HG03575 (cell line): ENCODE results near the gene CCS.
"Not testable (repeated sequence)": the region's sequence is repeated elsewhere in the genome, so short reads cannot be mapped to it uniquely, and the experiment has no call there.

Experiments used
- ATAC-seq: cut with Tn5 transposase; IDR thresholded peaks from one replicate; pipeline ENCODE4 v1.9.1; 2021; ENCODE audit not compliant: unreplicated experiment, insufficient number of reproducible peaks, low FRiP score; ENCODE audit errors: extremely low read depth

The CCS gene

DNA sequence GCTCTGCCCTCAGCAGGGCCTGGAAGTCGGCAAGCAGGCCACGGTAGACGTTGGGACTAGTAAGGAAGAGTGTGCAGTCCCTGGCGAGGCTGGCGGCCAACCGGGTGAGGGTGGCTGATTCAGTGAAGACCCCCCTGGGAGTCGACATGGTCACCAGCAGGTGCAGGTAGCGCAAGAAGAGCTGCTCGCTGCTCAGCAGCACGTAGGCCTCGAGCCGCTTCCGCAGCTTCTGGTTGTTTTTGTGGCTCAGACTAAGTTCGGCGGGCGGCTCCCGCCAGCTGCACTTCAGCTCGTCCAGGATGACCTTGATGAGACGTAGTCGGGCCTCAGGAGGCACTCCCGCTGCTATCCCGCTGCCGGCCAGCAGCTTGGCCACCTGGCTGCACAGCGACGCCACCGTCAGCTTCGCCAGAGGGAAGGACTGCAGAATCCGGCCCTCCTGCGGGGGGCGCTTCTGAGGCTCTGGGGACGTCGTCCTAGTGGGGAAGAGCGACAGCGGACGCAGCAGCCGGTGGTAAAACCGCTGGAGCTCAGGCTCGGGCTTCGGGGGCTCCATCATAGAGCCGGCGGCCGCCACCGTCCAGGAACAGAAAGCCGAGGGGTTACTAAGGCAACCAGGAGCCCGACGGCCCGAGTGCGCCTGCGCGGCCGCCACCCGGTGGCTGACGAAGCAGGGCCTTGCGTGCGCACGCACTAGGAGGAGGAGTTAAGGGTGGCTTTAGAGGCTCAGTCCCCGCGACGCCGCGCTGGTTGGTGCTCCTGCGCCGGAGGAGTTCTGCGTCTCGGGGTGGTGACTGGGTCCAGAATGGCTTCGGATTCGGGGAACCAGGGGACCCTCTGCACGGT is at the start of gene CCS, which contains the start of gene CCDC87:
TSS of gene CCS (plus strand) at position 729 of the 846 bp plus-strand sequence. CDS start at position 806, 77 bp downstream.
TSS of gene CCDC87 (minus strand) at position 607 of the 846 bp plus-strand sequence. CDS start at position 559, 48 bp downstream.
- no peak for ATAC-seq

DNA sequence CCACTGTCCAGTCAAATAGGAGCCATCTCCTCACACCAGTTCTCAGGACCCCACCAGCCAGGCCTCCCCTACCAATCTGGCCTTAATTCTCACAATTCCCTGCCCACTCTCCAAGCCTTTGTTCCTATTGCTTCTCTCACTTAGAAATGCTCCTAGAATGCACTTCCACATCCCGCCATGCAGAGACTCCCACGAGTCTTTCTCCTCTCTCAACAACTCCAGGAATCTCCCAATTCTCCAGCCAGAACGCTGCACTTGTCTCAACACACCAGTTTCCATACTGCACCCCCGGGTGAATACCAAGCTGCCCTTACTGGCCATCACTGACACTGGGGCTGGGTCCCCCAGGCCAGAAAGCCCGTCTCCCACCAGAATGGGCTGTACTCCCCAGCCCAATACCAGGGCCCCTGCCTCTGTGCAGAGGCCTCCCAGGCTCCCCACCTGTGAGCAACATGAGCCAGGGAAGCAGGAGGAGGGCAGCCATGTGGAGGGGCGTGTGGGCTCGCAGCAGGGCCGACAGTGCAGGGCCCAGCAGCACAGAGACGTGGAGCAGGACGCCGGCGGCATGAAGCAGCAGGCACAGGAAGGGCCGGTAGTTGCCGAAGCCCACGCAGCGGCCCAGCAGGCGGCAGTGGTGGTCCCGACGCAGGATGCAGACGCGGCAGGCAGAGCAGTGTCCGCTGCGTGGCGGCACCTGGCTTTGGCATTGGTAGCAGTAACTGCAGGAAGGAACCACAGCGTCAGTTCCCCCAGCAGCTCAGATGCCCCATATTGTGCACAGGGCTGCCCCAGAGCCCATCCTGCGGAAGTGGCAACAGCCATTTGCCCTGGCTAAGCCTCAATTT is 49.5 kb upstream of the CCS start:
- ATAC-seq = no peak

DNA sequence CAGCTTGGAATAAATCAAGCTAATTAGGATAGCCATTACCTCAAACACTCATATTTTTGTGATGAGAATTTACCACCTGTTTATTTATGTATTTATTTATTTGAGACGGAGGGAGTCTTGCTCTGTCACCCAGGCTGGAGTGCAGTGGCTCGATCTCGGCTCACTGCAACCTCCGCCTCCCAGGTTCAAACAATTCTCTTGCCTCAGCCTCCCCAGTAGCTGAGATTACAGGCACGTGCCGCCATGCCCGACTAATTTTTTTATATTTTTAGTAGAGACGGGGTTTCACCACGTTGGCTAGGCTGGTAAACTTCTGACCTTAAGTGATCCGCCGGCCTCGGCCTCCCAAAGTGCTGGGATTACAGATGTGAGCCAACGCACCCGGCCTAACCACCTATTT is 48.0 kb upstream of the CCS start:
- ATAC-seq = not testable (repeated sequence)

DNA sequence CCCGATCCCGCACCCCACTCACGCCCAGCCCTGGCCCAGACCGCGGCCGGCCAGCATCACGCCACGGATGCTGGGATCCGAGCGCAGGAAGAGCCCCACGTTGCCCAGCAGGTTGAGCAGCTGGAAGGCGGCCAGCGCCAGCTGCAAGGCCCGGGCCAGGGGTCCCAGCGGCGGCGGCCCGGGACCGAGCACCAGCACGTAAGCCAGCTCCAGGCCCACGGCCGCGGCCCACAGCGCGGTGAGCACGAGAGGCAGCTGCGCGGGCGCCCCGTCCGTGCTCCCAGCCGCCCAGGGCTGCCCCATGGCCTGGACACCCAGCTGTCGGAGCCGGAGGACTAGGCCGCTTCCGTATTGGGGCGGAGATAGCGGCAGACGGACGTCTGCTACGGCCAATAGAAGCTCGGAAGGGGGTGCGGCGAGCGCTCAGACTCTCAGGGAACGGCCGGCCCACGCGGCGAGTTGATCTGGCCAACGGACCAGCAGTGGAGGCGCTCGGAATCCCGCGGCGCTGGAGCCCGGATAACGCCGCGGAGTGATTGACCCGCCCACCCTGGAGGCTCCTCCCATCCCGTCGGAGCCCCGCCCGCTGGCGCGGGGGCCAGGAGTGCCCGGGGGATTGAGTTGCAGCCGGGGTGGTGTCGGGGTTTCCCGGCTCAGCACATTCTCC is 47.2 kb upstream of the CCS start, which contains the start of gene ZDHHC24:
TSS of gene ZDHHC24 (minus strand) at position 348 of the 667 bp plus-strand sequence. CDS start at position 303, 45 bp downstream.
- peak; percentile 50 for ATAC-seq

- no peak for ATAC-seq
Observed at GRCh38 chr11:66546368-66546965, 46.5 kb upstream of the CCS start, which contains the start of gene ACTN3. Gene ACTN3, plus strand, starts transcription at chr11:66546903. Its CDS starts 35 bp downstream, at chr11:66546938.

DNA sequence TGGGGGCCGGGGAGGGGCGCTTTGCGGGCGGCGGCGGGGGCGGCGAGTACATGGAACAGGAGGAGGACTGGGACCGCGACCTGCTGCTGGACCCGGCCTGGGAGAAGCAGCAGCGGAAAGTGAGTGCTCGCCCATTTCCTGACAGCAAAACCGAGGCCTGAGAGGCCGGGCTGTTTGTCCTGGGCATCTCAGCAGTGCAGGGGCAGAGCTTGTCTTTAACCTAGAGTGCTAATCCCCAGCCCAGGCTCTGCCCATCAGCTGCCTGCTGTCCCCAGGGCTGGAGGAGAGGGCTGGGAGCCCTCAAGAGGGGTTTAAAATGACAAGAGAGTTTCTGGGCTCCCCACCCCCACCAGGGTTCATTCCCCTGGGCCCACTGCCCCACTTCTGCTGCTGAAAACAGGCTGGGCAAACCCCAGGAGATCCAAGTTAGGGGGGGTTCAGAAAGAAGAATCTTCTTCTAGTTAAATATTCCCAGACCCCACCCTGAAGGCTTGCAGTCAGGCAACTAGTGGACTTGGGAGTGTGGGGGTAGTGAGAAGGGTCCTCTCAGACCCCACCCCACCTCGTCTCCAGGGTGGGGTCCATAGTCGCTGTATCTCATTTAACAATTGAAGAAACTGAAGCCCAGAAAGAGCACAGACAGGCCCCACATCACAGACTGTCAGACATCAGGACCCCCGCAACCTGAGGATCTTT is 45.9 kb upstream of the CCS start:
- no peak for ATAC-seq

GRCh38 chr11:66547662-66548009 is 45.3 kb upstream of the CCS start:
- no peak for ATAC-seq

DNA sequence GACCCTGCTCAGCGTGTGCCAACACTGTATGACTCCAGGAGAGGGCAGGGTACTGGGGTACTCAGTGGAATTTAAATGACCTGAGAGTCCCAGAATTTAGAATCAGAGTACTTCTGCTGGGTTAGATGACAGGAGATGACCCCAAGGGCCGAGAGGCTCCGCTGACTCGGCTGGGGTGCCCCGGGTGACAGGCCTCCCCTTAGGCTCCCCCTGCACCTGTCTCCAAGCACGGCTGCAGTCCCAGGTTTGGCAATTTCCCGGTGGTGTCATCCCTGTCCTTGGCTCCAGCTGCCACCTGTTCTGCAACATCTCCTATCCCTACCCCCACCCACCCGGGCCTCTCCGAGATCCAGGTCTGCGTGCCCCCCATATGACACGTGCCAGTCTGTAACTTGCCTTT is 44.9 kb upstream of the CCS start:
- ATAC-seq = no peak

GRCh38 chr11:66548774-66549630 is 44.0 kb upstream of the CCS start:
- no peak for ATAC-seq

DNA sequence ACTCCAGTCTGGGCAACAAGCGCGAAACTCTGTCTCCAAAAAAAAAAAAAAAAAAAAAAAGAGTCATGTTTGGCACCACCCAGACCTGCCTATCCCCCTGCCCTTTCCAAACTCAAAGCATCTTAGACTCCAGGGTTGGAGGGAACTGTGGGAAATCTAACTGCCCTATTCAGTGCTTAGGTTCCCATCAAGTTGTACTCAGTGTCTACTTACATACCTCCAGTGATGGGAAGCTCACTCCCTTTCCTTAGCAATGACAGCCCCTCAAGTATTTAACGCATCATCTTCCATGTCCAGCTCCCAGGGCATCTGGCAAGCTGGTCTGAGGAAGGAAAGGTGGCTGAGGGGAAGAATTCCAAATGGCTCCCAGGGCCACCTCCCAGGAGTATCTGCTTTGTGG is 43.3 kb upstream of the CCS start:
- no peak for ATAC-seq

DNA sequence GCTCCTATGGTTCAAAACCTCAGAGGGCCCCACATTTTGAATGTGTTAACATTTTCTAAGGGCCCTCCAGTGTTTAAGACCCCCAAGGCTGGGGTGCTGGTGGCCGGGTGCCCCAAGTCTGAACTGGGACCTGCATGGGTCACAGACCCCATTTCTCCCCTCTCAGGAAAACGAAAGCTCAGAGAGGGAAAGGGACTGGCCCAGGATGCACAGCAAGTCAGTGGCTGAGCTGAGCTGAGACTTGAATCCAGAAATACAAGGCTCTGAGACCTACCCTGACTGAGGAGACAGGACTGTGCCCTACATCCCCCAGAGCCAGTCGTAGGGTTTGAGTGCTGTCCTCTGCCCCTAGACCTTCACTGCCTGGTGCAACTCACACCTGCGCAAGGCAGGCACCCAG is 42.1 kb upstream of the CCS start:
- no peak for ATAC-seq

- no peak for ATAC-seq
Observed at GRCh38 chr11:66554602-66555001, 38.4 kb upstream of the CCS start.

DNA sequence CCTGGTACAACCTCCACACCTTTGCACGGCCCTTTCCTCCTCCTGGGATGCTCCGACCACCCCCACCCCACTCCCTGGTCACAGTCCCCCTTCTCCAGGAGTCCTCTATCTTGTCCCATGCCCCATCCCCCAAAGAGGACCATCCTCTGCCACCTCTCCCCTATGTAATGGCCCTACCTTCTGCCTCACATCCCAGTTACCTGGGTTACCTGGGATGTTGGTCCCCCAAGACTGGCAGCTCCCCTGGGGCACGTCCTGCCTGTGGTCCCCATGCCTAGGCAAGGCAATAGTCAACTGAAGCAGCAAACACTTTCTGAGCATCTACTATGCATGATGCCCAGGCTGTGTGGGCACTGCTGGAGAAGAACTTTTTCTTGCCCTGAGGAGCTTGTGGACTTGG is 37.6 kb upstream of the CCS start:
- ATAC-seq = no peak

DNA sequence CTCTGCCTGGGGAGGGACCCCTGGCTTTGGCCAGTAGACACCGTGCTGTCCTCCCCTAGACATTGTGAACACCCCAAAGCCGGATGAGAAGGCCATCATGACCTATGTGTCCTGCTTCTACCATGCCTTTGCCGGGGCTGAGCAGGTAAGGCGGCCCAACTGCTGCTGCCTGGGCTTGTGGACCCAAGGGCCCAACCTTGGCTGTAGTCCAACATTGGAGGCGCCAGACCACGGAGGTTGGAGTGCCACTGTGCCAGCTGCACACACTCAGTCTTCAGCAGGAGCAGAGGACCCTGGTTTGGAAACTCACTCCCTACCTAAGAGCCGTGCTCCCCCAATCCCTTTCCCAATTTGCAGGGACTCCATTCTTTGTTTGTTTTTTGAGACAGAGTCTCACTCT is 36.9 kb upstream of the CCS start:
- ATAC-seq = no peak

GRCh38 chr11:66557733-66558326 is 35.2 kb upstream of the CCS start:
- ATAC-seq = no peak

GRCh38 chr11:66559142-66559865 is 33.7 kb upstream of the CCS start:
- no peak for ATAC-seq
